ENCODE data around the gene WDR45B.

WDR45B gene

DNA sequence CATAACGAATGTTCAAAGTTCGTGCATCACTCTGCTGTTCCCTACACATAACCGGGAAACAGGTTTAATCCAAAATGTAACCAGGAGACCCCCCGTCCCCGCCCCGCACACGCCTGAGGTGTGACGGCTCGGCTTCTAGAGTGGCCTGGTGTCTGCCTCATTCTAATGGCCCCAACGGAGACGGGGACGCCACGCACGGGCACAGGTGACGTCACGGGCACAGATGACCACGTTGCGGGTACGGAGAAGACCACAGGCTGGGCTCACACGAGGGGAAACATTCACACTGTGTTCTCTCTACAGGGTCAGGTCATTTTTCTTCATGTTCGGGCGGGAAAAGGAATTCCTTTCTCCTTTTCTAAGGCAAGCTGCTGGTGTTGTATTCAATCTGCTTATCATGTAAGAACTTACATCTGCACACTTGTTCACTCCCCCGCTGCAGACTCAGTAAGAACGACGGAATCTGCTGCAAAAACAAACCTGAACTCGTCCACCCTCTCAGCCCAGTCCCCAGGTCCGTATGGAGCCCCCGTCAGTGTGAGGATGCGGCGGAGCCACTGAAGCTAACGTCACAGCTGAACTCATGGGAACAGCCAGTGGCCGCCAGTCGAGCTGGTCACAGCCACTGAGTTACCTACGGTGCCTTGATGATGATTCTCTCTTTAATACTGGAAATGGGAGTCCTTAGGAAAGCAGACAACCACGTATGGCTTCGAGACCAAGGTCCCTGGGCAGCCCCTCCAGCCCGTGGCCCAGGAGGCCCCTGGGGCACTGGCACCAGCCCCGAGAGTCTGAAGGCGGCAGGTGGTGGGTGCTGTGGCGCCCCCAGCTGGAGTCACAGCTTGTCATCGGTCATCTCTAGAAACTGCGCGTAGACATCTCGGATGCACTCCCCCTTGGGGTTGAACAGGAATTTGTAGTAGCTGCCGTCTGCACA is 32.9 kb downstream of the WDR45B start:
- H3K27ac ChIP-seq, result no peak overlapping the region
- in situ Hi-C loops (cut with HindIII; ENCODE audit: low pct_ligation_motif_present, low sequenced_read_pairs), result no loop called here
- H3K4me3 ChIP-seq (ENCODE audit: low read depth, low read length), result no peak overlapping the region
- no peaks in the 10 kb centered on the region for H3K27me3 ChIP-seq (replicated peaks)
- TF ChIP-seq, protein P1, sequence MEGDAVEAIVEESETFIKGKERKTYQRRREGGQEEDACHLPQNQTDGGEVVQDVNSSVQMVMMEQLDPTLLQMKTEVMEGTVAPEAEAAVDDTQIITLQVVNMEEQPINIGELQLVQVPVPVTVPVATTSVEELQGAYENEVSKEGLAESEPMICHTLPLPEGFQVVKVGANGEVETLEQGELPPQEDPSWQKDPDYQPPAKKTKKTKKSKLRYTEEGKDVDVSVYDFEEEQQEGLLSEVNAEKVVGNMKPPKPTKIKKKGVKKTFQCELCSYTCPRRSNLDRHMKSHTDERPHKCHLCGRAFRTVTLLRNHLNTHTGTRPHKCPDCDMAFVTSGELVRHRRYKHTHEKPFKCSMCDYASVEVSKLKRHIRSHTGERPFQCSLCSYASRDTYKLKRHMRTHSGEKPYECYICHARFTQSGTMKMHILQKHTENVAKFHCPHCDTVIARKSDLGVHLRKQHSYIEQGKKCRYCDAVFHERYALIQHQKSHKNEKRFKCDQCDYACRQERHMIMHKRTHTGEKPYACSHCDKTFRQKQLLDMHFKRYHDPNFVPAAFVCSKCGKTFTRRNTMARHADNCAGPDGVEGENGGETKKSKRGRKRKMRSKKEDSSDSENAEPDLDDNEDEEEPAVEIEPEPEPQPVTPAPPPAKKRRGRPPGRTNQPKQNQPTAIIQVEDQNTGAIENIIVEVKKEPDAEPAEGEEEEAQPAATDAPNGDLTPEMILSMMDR (IDR thresholded peaks at IDR 0.05; ENCODE audit: low read depth, low read length, missing control alignments), result peak; percentile 29
- no peak for DNase-seq
- peaks cover 59% of the 10 kb centered on the region for H3K36me3 ChIP-seq (replicated peaks)

DNA sequence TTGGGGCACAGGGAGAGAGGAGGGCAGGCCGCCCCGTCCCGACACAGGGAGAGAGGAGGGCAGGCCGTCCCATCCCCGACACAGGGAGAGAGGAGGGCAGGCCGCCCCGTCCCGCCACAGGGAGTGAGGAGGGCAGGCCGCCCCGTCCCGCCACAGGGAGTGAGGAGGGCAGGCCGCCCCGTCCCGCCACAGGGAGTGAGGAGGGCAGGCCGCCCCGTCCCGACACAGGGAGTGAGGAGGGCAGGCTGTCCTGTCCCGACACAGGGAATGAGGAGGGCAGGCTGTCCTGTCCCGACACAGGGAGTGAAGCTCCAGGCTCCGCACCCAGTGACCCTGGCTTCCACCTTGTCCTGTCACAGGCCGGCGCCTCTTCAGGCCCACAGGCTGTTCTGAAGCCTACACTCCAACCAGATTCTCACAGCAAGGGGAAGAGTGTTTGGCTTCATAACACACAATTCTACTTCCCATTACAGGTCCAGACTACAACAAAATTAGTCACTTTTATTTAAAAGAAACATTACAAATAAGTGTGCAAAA is 34.1 kb downstream of the WDR45B start:
- in situ Hi-C loops (cut with HindIII; ENCODE audit: low pct_ligation_motif_present, low sequenced_read_pairs), result no loop called here
- H3K27me3 ChIP-seq (replicated peaks), result no peaks in the 10 kb centered on the region
- no peak overlapping the region for H3K4me3 ChIP-seq (ENCODE audit: low read depth, low read length)
- TF ChIP-seq, protein P1 (IDR thresholded peaks at IDR 0.05; ENCODE audit: low read depth, low read length, missing control alignments), result no peak
- peaks cover 55% of the 10 kb centered on the region for H3K36me3 ChIP-seq (replicated peaks)
- no peak for DNase-seq
- H3K27ac ChIP-seq, result no peak overlapping the region

DNA sequence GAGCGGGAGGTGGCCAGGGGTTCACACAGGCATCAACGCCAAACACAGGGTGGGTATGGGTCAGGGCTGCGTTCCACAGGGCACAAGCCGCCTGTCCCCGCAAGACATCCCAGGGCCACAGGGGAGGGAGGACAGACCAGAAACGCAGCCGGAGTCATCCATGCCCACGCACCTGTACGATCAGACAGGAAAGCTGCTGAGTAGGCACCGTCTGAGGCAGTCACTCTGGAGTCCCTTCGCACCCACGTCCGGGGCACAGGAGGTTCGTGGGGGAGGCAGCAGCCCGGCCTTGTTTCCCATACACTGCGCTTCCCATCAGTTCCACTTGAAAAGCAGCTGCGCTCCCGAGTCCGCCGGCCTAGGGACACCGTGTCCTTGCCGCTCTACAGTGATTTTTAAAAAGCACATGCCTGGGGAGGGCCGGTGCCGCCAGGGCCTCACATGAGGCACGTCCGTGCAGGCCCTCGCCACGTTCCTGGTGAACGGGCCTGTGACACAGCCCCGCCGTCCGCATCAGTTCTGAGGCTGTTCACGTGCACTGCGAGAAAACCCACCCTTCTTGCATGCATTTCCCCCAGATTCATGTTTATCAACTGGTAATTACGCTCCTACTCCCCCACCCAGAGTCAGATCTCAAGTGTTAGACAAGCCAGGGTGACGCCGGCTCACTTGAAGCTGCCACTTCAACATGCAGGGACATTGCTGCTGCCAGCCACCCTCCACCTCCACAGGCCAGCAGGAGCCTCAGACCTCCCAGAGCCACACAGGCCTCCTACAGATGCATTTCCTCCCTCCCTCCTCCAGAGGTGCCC is 34.8 kb downstream of the WDR45B start:
- peaks cover 50% of the 10 kb centered on the region for H3K36me3 ChIP-seq (replicated peaks)
- no peak overlapping the region for H3K27ac ChIP-seq
- TF ChIP-seq, protein P1 (IDR thresholded peaks at IDR 0.05; ENCODE audit: low read depth, low read length, missing control alignments), result peak; percentile 41
- H3K4me3 ChIP-seq (ENCODE audit: low read depth, low read length), result no peak overlapping the region
- H3K27me3 ChIP-seq (replicated peaks), result no peaks in the 10 kb centered on the region
- no peak for DNase-seq
- in situ Hi-C loops (cut with HindIII; ENCODE audit: low pct_ligation_motif_present, low sequenced_read_pairs), result no loop called here

DNA sequence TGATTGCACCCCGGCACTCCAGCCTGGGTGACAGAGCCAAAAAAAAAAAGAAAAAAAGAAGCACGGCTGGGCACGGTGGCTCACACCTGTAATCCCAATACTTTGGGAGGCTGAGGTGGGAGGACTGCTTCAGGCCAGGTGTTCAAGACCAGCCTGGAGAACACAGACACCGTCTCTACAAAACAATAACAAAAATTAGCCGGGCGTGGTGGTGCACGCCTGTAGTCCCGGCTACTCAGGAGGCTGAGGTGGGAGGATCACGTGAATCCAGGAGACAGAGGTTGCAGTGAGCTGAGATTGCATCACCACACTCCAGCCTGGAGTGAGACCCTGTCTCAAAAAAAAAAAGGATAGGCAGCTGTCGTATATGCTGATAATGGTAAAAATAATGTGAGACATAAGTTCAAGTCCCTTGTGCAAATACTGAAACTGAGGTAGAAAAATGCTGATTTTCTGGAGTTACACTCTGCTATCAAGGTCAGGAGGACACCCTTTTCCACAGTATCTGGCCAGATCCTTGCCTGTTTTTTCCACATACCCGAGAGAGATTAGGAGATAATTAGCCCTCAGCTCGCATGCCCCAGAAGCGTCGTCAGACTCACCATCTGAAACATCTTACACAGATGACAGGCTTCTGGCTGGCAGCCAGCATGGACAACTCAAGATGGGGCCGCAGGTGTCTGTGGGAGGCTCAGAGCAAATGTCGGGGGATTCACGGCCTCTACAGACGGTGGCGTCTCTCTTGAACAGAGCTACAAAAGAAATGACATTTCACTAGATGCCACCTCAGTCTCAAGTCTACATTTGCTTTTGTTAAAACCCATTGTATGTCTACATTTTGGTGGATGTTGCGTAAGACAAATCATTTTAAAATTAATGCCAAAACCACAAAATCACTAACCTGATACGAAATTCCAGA is 36.8 kb downstream of the WDR45B start:
- no peaks in the 10 kb centered on the region for H3K27me3 ChIP-seq (replicated peaks)
- in situ Hi-C loops (cut with HindIII; ENCODE audit: low pct_ligation_motif_present, low sequenced_read_pairs), result no loop called here
- TF ChIP-seq, protein P1 (IDR thresholded peaks at IDR 0.05; ENCODE audit: low read depth, low read length, missing control alignments), result no peak
- no peak overlapping the region for H3K4me3 ChIP-seq (ENCODE audit: low read depth, low read length)
- H3K27ac ChIP-seq, result no peak overlapping the region
- H3K36me3 ChIP-seq (replicated peaks), result peaks cover 38% of the 10 kb centered on the region
- no peak for DNase-seq

DNA sequence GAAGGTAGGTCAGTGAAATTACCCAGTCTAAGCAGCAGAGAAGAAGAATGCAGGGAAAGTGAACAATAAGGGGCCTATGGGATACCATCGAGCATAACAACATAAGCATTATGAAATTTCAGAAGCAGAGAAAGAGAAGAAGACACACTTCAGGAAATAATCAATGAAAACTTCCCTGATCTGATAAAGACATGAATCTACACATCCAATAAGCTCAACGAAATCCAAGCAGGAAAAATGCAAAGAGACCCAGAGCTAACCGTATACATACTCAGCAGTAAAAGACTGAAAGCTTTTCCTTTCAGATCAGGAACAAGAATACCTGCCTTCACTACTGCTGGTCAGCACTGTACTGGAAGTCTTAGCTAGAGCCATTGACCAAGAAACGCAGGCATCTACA is 38.6 kb downstream of the WDR45B start:
- Histone ChIP-seq H3K27me3 (replicated peaks) (no peaks in the 10 kb centered on the region), H3K27ac (no peak overlapping the region), H3K36me3 (replicated peaks) (peaks cover 30% of the 10 kb centered on the region), H3K4me3 (ENCODE audit: low read depth, low read length) (no peak overlapping the region)
- DNase-seq, result no peak
- in situ Hi-C loops (cut with HindIII; ENCODE audit: low pct_ligation_motif_present, low sequenced_read_pairs), result no loop called here
- TF ChIP-seq, protein P1 (IDR thresholded peaks at IDR 0.05; ENCODE audit: low read depth, low read length, missing control alignments), result no peak
